HCT116 (cell line): ENCODE data around the gene STK4. TPM values are rescaled to one million over a fixed set of nuclear protein-coding genes. Genes with fewer than 3 reads are reported as not detected.

Experiments used
- ATAC-seq: fragments of 200-7000 bp; cut with Tn5 transposase; 2 replicates; pipeline ENCODE4 v1.9.1; 2020; ENCODE audit warnings: mild to moderate bottlenecking, moderate library complexity
- BruUV-seq: library from RNA; stranded (reverse); fragments of 400-500 nt; replicated peaks from 2 replicates; lab custom pipeline; 2021; lab: Mats Ljungman, UMichigan
- CTCF ChIA-PET: fragments of 300-600 bp; sonication (Branson Sonifier 250); formaldehyde crosslinking; loops from one replicate; lab custom pipeline; 2021; ENCODE audit warnings: antibody characterized with exemption; lab: Charles Lee
- POLR2A ChIA-PET: fragments of 300-600, 350-600 bp; sonication (Branson Sonifier 250); formaldehyde crosslinking; loops from one replicate; lab custom pipeline; 2021; ENCODE audit warnings: antibody characterized with exemption; lab: Charles Lee
- RAD21 ChIA-PET, 2 experiments: fragments of 300-600 bp; sonication (Branson Sonifier 250); formaldehyde crosslinking; loops; one replicate each; lab custom pipeline; 2023; ENCODE audit warnings: low total read pairs in 2 of 2; ENCODE audit not compliant: uncharacterized antibody in 2 of 2, unreplicated experiment in 2 of 2, low non-redundant PET in 1 of 2; lab: Charles Lee
- DNase-seq: peaks from one replicate; pipeline ENCODE4 v3.0.0-alpha.2; 2010; ENCODE audit warnings: low read depth, low spot score
- H2AFZ ChIP-seq: fragments of 200-600 bp; shearing (Covaris generic), sonication (generic); 2 replicates; pipeline ENCODE4 v1.6.1; 2017; ENCODE audit warnings: low read depth, mixed run types, mixed read lengths, antibody characterized with exemption, low read length; ENCODE audit not compliant: poor library complexity, severe bottlenecking
- H3K27ac ChIP-seq: 2 replicates; pipeline ENCODE4 v1.5.1; 2012; ENCODE audit warnings: low read depth, low read length
- H3K27me3 ChIP-seq: fragments of 200-600 bp; sonication (generic); 2 replicates; pipeline ENCODE4 v1.6.1; 2016; ENCODE audit warnings: mixed run types, low read length, mixed read lengths; ENCODE audit not compliant: insufficient read depth
- H3K36me3 ChIP-seq, 2 experiments: fragments of 200-500 bp in 1 of 2; fragments of 200-600 bp in 1 of 2; sonication (Bioruptor generic) in 1 of 2; sonication (generic) in 1 of 2; 2 replicates each; pipeline versions ENCODE4 v1.5.1 to v1.6.1; 2014 to 2016; ENCODE audit warnings: low read length in 2 of 2, inconsistent platforms in 1 of 2, mixed read lengths in 1 of 2, mixed run types in 1 of 2; ENCODE audit not compliant: insufficient read depth in 2 of 2, control insufficient read depth in 1 of 2
- H3K4me1 ChIP-seq, 2 experiments: fragments of 200-600 bp in 1 of 2; sonication (generic) in 1 of 2; 2 replicates each; pipeline versions ENCODE4 v1.5.1 to v1.6.1; 2012 to 2017; ENCODE audit warnings: low read length in 2 of 2, inconsistent platforms in 1 of 2, mild to moderate bottlenecking in 1 of 2, mixed read lengths in 1 of 2, mixed run types in 1 of 2, moderate library complexity in 1 of 2; ENCODE audit not compliant: insufficient read depth in 2 of 2, control insufficient read depth in 1 of 2
- H3K4me2 ChIP-seq: fragments of 200-600 bp; sonication (generic); 2 replicates; pipeline ENCODE4 v1.6.1; 2017; ENCODE audit warnings: mixed run types, low read length, mixed read lengths
- H3K4me3 ChIP-seq, 2 experiments: fragments of 200-600 bp in 1 of 2; sonication (generic) in 1 of 2; replicated peaks in 1 of 2; 2 replicates each; pipeline ENCODE4 v1.5.1; 2011 to 2016; ENCODE audit warnings: low read length in 2 of 2, control low read depth in 1 of 2, low read depth in 1 of 2, mild to moderate bottlenecking in 1 of 2, mixed read lengths in 1 of 2, mixed run types in 1 of 2
- H3K79me2 ChIP-seq: fragments of 200-600 bp; sonication (generic); 2 replicates; pipeline ENCODE4 v1.6.1; 2017; ENCODE audit warnings: mild to moderate bottlenecking, mixed run types, low read length, moderate library complexity, mixed read lengths; ENCODE audit not compliant: insufficient read depth
- H3K9ac ChIP-seq: fragments of 200-600 bp; sonication (generic); 2 replicates; pipeline ENCODE4 v1.6.1; 2016; ENCODE audit warnings: low read length, mixed read lengths
- H3K9me2 ChIP-seq: fragments of 200-600 bp; sonication (generic), shearing (Covaris generic); 2 replicates; pipeline ENCODE4 v1.6.1; 2017; ENCODE audit warnings: mixed run types, mild to moderate bottlenecking, moderate library complexity; ENCODE audit not compliant: insufficient read depth
- H3K9me3 ChIP-seq, 2 experiments: fragments of 200-500 bp in 1 of 2; fragments of 200-600 bp in 1 of 2; sonication (Bioruptor generic) in 1 of 2; sonication (generic) in 1 of 2; 2 replicates each; pipeline ENCODE4 v1.6.1; 2014 to 2017; ENCODE audit warnings: low read length in 2 of 2, mixed read lengths in 2 of 2, inconsistent platforms in 1 of 2, low read depth in 1 of 2, mild to moderate bottlenecking in 1 of 2, mixed run types in 1 of 2, moderate library complexity in 1 of 2; ENCODE audit not compliant: control insufficient read depth in 1 of 2, insufficient read depth in 1 of 2
- H4K20me1 ChIP-seq: fragments of 200-600 bp; sonication (generic), shearing (Covaris generic); 2 replicates; pipeline ENCODE4 v1.6.1; 2017; ENCODE audit warnings: mixed run types, mild to moderate bottlenecking, moderate library complexity; ENCODE audit not compliant: insufficient read depth
- ATF3 ChIP-seq: IDR thresholded peaks from 2 replicates; pipeline ENCODE4 v1.6.1; 2012
- CBX3 ChIP-seq: IDR thresholded peaks from 2 replicates; pipeline ENCODE4 v1.6.1; 2012; ENCODE audit warnings: low read depth
- CTCF ChIP-seq, 3 experiments: fragments of 200-600 bp in 1 of 3; sonication (generic) in 1 of 3; IDR thresholded peaks in 2 of 3; conservative IDR thresholded peaks in 1 of 3; 2 replicates each; pipeline ENCODE4 v1.5.1; 2012 to 2017; ENCODE audit warnings: low read depth in 2 of 3, low read length in 2 of 3, antibody characterized with exemption in 1 of 3, borderline replicate concordance in 1 of 3, control low read depth in 1 of 3, mild to moderate bottlenecking in 1 of 3, mixed read lengths in 1 of 3, mixed run types in 1 of 3, moderate library complexity in 1 of 3; ENCODE audit not compliant: insufficient read depth in 1 of 3
- EGR1 ChIP-seq: IDR thresholded peaks from 2 replicates; pipeline ENCODE4 v1.6.1; 2012; ENCODE audit warnings: low read depth
- EZH2 ChIP-seq: fragments of 200-600 bp; sonication (generic); IDR thresholded peaks from 2 replicates; pipeline ENCODE4 v1.6.1; 2017; ENCODE audit warnings: antibody characterized with exemption, mixed run types
- EZH2phosphoT487 ChIP-seq: fragments of 200-600 bp; IDR thresholded peaks from 2 replicates; pipeline ENCODE4 v1.6.1; 2018; ENCODE audit warnings: antibody characterized with exemption, borderline replicate concordance
- JUND ChIP-seq: IDR thresholded peaks from 2 replicates; pipeline ENCODE4 v1.6.1; 2012
- MAX ChIP-seq: IDR thresholded peaks from 2 replicates; pipeline ENCODE4 v1.6.1; 2012
- POLR2A ChIP-seq: IDR thresholded peaks from 2 replicates; pipeline ENCODE4 v1.7.0; 2011; ENCODE audit warnings: borderline replicate concordance; ENCODE audit not compliant: insufficient read depth, insufficient read length; ENCODE audit errors: extremely low read depth
- POLR2AphosphoS5 ChIP-seq: IDR thresholded peaks from 2 replicates; pipeline ENCODE4 v1.6.1; 2011; ENCODE audit warnings: mild to moderate bottlenecking, low read depth, low read length, moderate library complexity
- RAD21 ChIP-seq: IDR thresholded peaks from 2 replicates; pipeline ENCODE4 v1.6.1; 2012; ENCODE audit warnings: low read depth, mild to moderate bottlenecking
- SIN3A ChIP-seq: IDR thresholded peaks from 2 replicates; pipeline ENCODE4 v1.6.1; 2012; ENCODE audit warnings: low read depth
- SP1 ChIP-seq: IDR thresholded peaks from 2 replicates; pipeline ENCODE4 v1.6.1; 2012; ENCODE audit warnings: low read depth
- ZFX ChIP-seq: fragments of 450-650 bp; IDR thresholded peaks from 2 replicates; pipeline ENCODE4 v1.6.1; 2017
- intact Hi-C: fragments of 100-400 bp; cut with micrococcal nuclease; formaldehyde crosslinking; loops from 2 replicates; pipeline ENCODE4 v1.10.0; 2022
- total RNA-seq: library from RNA; stranded (reverse); gene quantifications from one replicate; pipeline ENCODE4 v1.2.1, GENCODE V29; 2021; ENCODE audit not compliant: unreplicated experiment

STK4 gene
- total RNA-seq, 1 experiment from 2014 or later = 45.4 TPM

GRCh38 chr20:45066372-45066771 is 100.1 kb downstream of the STK4 start:
- DNase-seq (no peak), ATAC-seq (no peak)
- Histone ChIP-seq H3K27ac (no peak overlapping the region), H3K9ac (no peak overlapping the region), H3K4me1 (peaks cover 7 to 11% of the 10 kb centered on the region in 2 experiments; a peak in 3 of 4 replicates), H4K20me1 (no peaks in the 10 kb centered on the region), H2AFZ (no peak overlapping the region), H3K9me3 (no peaks in the 10 kb centered on the region), H3K36me3 (no peaks in the 10 kb centered on the region), H3K4me2 (no peak overlapping the region), H3K27me3 (no peaks in the 10 kb centered on the region), H3K9me2 (no peaks in the 10 kb centered on the region), H3K4me3 (no peak overlapping the region), H3K79me2 (peaks cover 5% of the 10 kb centered on the region; the same call in 1 of the 2 replicates)
- ChIA-PET RAD21 (no interaction called here), CTCF (interaction anchor here (0.6 to 1.0 kb wide), 2 partner anchors 22 to 234 kb away, joined by 3 to 4 read pairs; no protein-coding TSS in a partner anchor), POLR2A (no interaction called here)
- TF ChIP-seq RAD21 = no peak
- TF ChIP-seq SIN3A = no peak
- no peak for TF ChIP-seq POLR2AphosphoS5
- TF ChIP-seq EZH2 = no peak
- no peak for TF ChIP-seq ZFX
- BruUV-seq = no TSS peak
- intact Hi-C loops = no loop called here

- intact Hi-C loops = no loop called here
- Histone ChIP-seq H3K27ac (no peak overlapping the region), H3K4me1 (peaks cover 8 to 10% of the 10 kb centered on the region in 2 experiments; a peak in 3 of 4 replicates), H3K9me3 (no peaks in the 10 kb centered on the region), H3K79me2 (peaks cover 5% of the 10 kb centered on the region), H3K4me3 (no peak overlapping the region), H3K9ac (no peak overlapping the region), H4K20me1 (no peaks in the 10 kb centered on the region), H2AFZ (no peak overlapping the region), H3K9me2 (no peaks in the 10 kb centered on the region), H3K4me2 (no peak overlapping the region), H3K36me3 (no peaks in the 10 kb centered on the region), H3K27me3 (no peaks in the 10 kb centered on the region)
- CTCF ChIA-PET = interaction anchor here (1.2 to 1.6 kb wide), 2 partner anchors 23 to 28 kb away, joined by 3 to 4 read pairs; no protein-coding TSS in a partner anchor
- TF ChIP-seq MAX (no peak), POLR2A (no peak), EZH2phosphoT487 (no peak), CBX3 (no peak), ZFX (no peak), POLR2AphosphoS5 (no peak), ATF3 (no peak), EGR1 (no peak), CTCF (IDR thresholded peaks at IDR 0.05 in 2 of 3, conservative IDR thresholded peaks at IDR 0.05 in 1 of 3; ENCODE audit: borderline replicate concordance in 1 of 3, insufficient read depth in 1 of 3, low read depth in 2 of 3, low read length in 2 of 3) (no peak), SP1 (no peak), JUND (no peak)
- POLR2A ChIA-PET = interaction anchor here (0.6 kb wide), 1 partner anchor 12 kb away, joined by 3 read pairs; no protein-coding TSS in a partner anchor
- RAD21 ChIA-PET = no interaction called here
- ATAC-seq = no peak
- BruUV-seq = no TSS peak
- no peak for DNase-seq
Measured at GRCh38 chr20:45067087-45067486, 100.8 kb downstream of the STK4 start.
